H1 (cell line): ENCODE measurements around the gene PPP1R12B. TPM values are rescaled to one million over a fixed set of nuclear protein-coding genes. Genes with fewer than 3 reads are reported as not detected.

Experiments
- CTCF ChIA-PET: fragments of 300-600 bp; sonication (Branson Sonifier 250); formaldehyde crosslinking; loops from one replicate; lab custom pipeline; 2021; ENCODE audit not compliant: partially characterized antibody; lab: Charles Lee
- POLR2A ChIA-PET: fragments of 300-600 bp; sonication (Branson Sonifier 250); formaldehyde crosslinking; loops from one replicate; lab custom pipeline; 2021; ENCODE audit warnings: inconsistent platforms; ENCODE audit not compliant: partially characterized antibody; lab: Charles Lee
- DNase-seq, 2 experiments: peaks; one replicate each; pipeline versions ENCODE4 v3.0.0 to v3.0.0-alpha.2; 2010 to 2022; ENCODE audit warnings: low spot score in 2 of 2, low read depth in 1 of 2, mixed read lengths in 1 of 2
- FAIRE-seq: peaks from 2 replicates; lab custom pipeline; 2011; peaks lifted over from hg19 to GRCh38; lab: Jason Lieb, UNC
- H2AFZ ChIP-seq: 2 replicates; pipeline ENCODE4 v1.8.1; 2012; ENCODE audit warnings: low read length, inconsistent platforms
- H2AK5ac ChIP-seq: 2 replicates; pipeline ENCODE4 v1.6.1; 2013; ENCODE audit warnings: low read depth, low read length
- H2BK120ac ChIP-seq: replicated peaks from 2 replicates; pipeline ENCODE3; 2013; ENCODE audit warnings: low read depth, low read length, inconsistent platforms
- H2BK12ac ChIP-seq: 2 replicates; pipeline ENCODE4 v1.6.1; 2013; ENCODE audit warnings: low read depth, low read length
- H2BK15ac ChIP-seq: 2 replicates; pipeline ENCODE4 v1.6.1; 2013; ENCODE audit warnings: low read length
- H2BK20ac ChIP-seq: 2 replicates; pipeline ENCODE4 v1.6.1; 2013; ENCODE audit warnings: low read length
- H2BK5ac ChIP-seq: 2 replicates; pipeline ENCODE4 v1.6.1; 2013; ENCODE audit warnings: low read depth, low read length
- H3K14ac ChIP-seq: 2 replicates; pipeline ENCODE4 v1.6.1; 2013; ENCODE audit warnings: inconsistent platforms; ENCODE audit not compliant: insufficient read length
- H3K18ac ChIP-seq: 2 replicates; pipeline ENCODE4 v1.6.1; 2013; ENCODE audit warnings: low read length; ENCODE audit errors: extremely low read depth
- H3K23ac ChIP-seq: 2 replicates; pipeline ENCODE4 v1.6.1; 2013; ENCODE audit warnings: inconsistent platforms; ENCODE audit not compliant: insufficient read length
- H3K23me2 ChIP-seq: 2 replicates; pipeline ENCODE4 v1.6.1; 2013; ENCODE audit warnings: low read depth, low read length
- H3K27ac ChIP-seq: 2 replicates; pipeline ENCODE4 v1.6.1; 2011; ENCODE audit warnings: low read depth, low read length, inconsistent platforms
- H3K27me3 ChIP-seq, 4 experiments: replicated peaks in 1 of 4; 1 replicate in 1 of 4; 2 replicates in 3 of 4; pipeline versions ENCODE4 v1.6.1 to v1.8.1; 2011 to 2013; ENCODE audit warnings: low read length in 3 of 4, mild to moderate bottlenecking in 3 of 4, inconsistent platforms in 2 of 4, mixed read lengths in 2 of 4, moderate library complexity in 1 of 4; ENCODE audit not compliant: control insufficient read depth in 3 of 4, insufficient read depth in 3 of 4; ENCODE audit errors: extremely low read depth in 1 of 4
- H3K36me3 ChIP-seq, 4 experiments: 2 replicates each; pipeline versions ENCODE4 v1.6.1 to v1.8.1; 2011 to 2013; ENCODE audit warnings: mild to moderate bottlenecking in 4 of 4, low read length in 3 of 4, moderate library complexity in 2 of 4, control low read depth in 1 of 4, inconsistent platforms in 1 of 4; ENCODE audit not compliant: insufficient read depth in 4 of 4, control insufficient read depth in 2 of 4
- H3K4ac ChIP-seq: replicated peaks from 2 replicates; pipeline ENCODE3; 2013; ENCODE audit warnings: low read length, low read depth, mixed read lengths, inconsistent platforms; ENCODE audit not compliant: insufficient read length
- H3K4me1 ChIP-seq, 4 experiments: replicated peaks in 1 of 4; 1 replicate in 1 of 4; 2 replicates in 3 of 4; pipeline versions ENCODE4 v1.6.1 to v1.8.1; 2011 to 2013; ENCODE audit warnings: low read length in 3 of 4, inconsistent platforms in 2 of 4, mixed read lengths in 1 of 4; ENCODE audit not compliant: insufficient read depth in 4 of 4, control insufficient read depth in 3 of 4
- H3K4me2 ChIP-seq, 2 experiments: 2 replicates each; pipeline versions ENCODE4 v1.6.1 to v1.8.1; 2011 to 2013; ENCODE audit warnings: low read depth in 2 of 2, low read length in 2 of 2, control low read depth in 1 of 2, inconsistent platforms in 1 of 2, mild to moderate bottlenecking in 1 of 2; ENCODE audit not compliant: insufficient read depth in 1 of 2
- H3K4me3 ChIP-seq, 4 experiments: fragments of 200-600, 300-600 bp in 1 of 4; sonication (generic), shearing (Covaris generic), sonication (Bioruptor Twin) in 1 of 4; 2 replicates each; pipeline versions ENCODE4 v1.5.1 to v1.8.1; 2011 to 2016; ENCODE audit warnings: low read length in 4 of 4, low read depth in 3 of 4, control low read depth in 2 of 4, inconsistent platforms in 2 of 4, mild to moderate bottlenecking in 2 of 4, mixed read lengths in 1 of 4, moderate library complexity in 1 of 4; ENCODE audit not compliant: insufficient read depth in 2 of 4; ENCODE audit errors: extremely low read depth in 1 of 4
- H3K56ac ChIP-seq: replicated peaks from 2 replicates; pipeline ENCODE3; 2013; ENCODE audit warnings: low read depth, mild to moderate bottlenecking, mixed read lengths, low read length, inconsistent platforms; ENCODE audit not compliant: insufficient read length
- H3K79me1 ChIP-seq: 2 replicates; pipeline ENCODE4 v1.6.1; 2013; ENCODE audit warnings: low read depth, low read length, control low read depth
- H3K79me2 ChIP-seq, 2 experiments: 2 replicates each; pipeline versions ENCODE4 v1.6.1 to v1.8.1; 2012 to 2013; ENCODE audit warnings: low read length in 2 of 2, mild to moderate bottlenecking in 2 of 2, inconsistent platforms in 1 of 2; ENCODE audit not compliant: insufficient read depth in 2 of 2, control insufficient read depth in 1 of 2
- H3K9ac ChIP-seq, 4 experiments: replicated peaks in 1 of 4; 1 replicate in 1 of 4; 2 replicates in 3 of 4; pipeline versions ENCODE4 v1.6.1 to v1.8.1; 2011 to 2013; ENCODE audit warnings: low read depth in 3 of 4, low read length in 3 of 4, control low read depth in 2 of 4, mild to moderate bottlenecking in 2 of 4, moderate library complexity in 2 of 4, inconsistent platforms in 1 of 4; ENCODE audit errors: extremely low read depth in 1 of 4
- H3K9me3 ChIP-seq, 2 experiments: 2 replicates each; pipeline versions ENCODE4 v1.6.1 to v1.8.1; 2012 to 2013; ENCODE audit warnings: mild to moderate bottlenecking in 2 of 2, moderate library complexity in 2 of 2, control low read depth in 1 of 2, inconsistent platforms in 1 of 2, low read depth in 1 of 2, low read length in 1 of 2, mixed read lengths in 1 of 2; ENCODE audit not compliant: insufficient read depth in 2 of 2
- H4K20me1 ChIP-seq, 2 experiments: replicated peaks in 1 of 2; 2 replicates each; pipeline versions ENCODE3 to v1.8.1; 2011 to 2013; ENCODE audit warnings: inconsistent platforms in 2 of 2, low read length in 2 of 2, mild to moderate bottlenecking in 1 of 2; ENCODE audit not compliant: insufficient read depth in 2 of 2, control insufficient read depth in 1 of 2
- H4K5ac ChIP-seq: 2 replicates; pipeline ENCODE4 v1.6.1; 2013; ENCODE audit warnings: low read length, low read depth, mixed read lengths, inconsistent platforms; ENCODE audit not compliant: insufficient read length
- H4K8ac ChIP-seq: 2 replicates; pipeline ENCODE4 v1.8.0; 2013; ENCODE audit warnings: mild to moderate bottlenecking, moderate library complexity, low read length, inconsistent platforms; ENCODE audit not compliant: insufficient read depth; ENCODE audit errors: extremely low read depth
- H4K91ac ChIP-seq: replicated peaks from 2 replicates; pipeline ENCODE3; 2013; ENCODE audit warnings: low read length, mixed read lengths, inconsistent platforms; ENCODE audit not compliant: insufficient read length
- CBX8 ChIP-seq: fragments of 300-800, 300-1000 bp; sonication (generic); IDR thresholded peaks from 2 replicates; pipeline ENCODE4 v1.7.1; 2016; ENCODE audit warnings: low read depth, low read length, borderline replicate concordance
- CEBPB ChIP-seq: IDR thresholded peaks from 2 replicates; pipeline ENCODE4 v1.6.1; 2012; ENCODE audit warnings: low read depth, low read length
- NANOG ChIP-seq: IDR thresholded peaks from 2 replicates; pipeline ENCODE4 v1.6.1; 2011; ENCODE audit warnings: low read length, low read depth, mild to moderate bottlenecking, inconsistent platforms; ENCODE audit not compliant: insufficient read depth, poor library complexity, severe bottlenecking
- POLR2A ChIP-seq, 2 experiments: IDR thresholded peaks; 1 replicate in 1 of 2; 2 replicates in 1 of 2; pipeline ENCODE4 v1.6.1; 2011; ENCODE audit warnings: low read depth in 2 of 2, low read length in 2 of 2, mild to moderate bottlenecking in 2 of 2; ENCODE audit errors: control extremely low read depth in 1 of 2
- RFX5 ChIP-seq: IDR thresholded peaks from 2 replicates; pipeline ENCODE4 v1.6.1; 2011; ENCODE audit warnings: low read depth, low read length, improper control_type of control experiment, borderline replicate concordance
- SP1 ChIP-seq: IDR thresholded peaks from 2 replicates; pipeline ENCODE4 v1.6.1; 2011; ENCODE audit warnings: low read depth, low read length
- WGBS, 2 experiments: shearing (Covaris generic) in 1 of 2; methylation state at CpG; one replicate each; pipeline versions ENCODE4 v1.1.6 to v1.1.7; 2013 to 2015; ENCODE audit warnings: low lambda C conversion rate in 2 of 2, mixed read lengths in 2 of 2, inconsistent platforms in 1 of 2, low coverage in 1 of 2, missing lambda C conversion rate in 1 of 2; ENCODE audit not compliant: insufficient replicate concordance in 2 of 2, insufficient coverage in 1 of 2, insufficient read length in 1 of 2; ENCODE audit errors: extremely low coverage in 1 of 2, missing lambda C conversion rate in 1 of 2; 5-methylcytosine and 5-hydroxymethylcytosine counted together
- polyA plus RNA-seq, 7 experiments: library from polyadenylated mRNA; depleted of rRNA in 3 of 7; stranded (reverse) in 5 of 7; unstranded in 2 of 7; fragments of >200 nt in 5 of 7; fragments of 200-250 nt in 2 of 7; gene quantifications; 1 replicate in 5 of 7; 2 replicates in 1 of 7; 4 replicates in 1 of 7; pipeline versions ENCODE4 v1.2.1 to v1.2.3, GENCODE V29; 2011 to 2013; ENCODE audit warnings: missing spikeins in 2 of 7, mixed read lengths in 2 of 7
- total RNA-seq: library from RNA; stranded (reverse); fragmentation: NEBNext Ultra II Directional; extraction: Animal tissue kit (Norgen Biotek cat#: 25700); gene quantifications from 2 replicates; pipeline ENCODE4 v1.2.1, GENCODE V29; 2021
- TF ChIP-seq, protein P1 (sequence below): IDR thresholded peaks from 2 replicates; pipeline ENCODE4 v1.6.1; 2012; ENCODE audit warnings: inconsistent platforms

The PPP1R12B gene
- total and polyA plus RNA-seq, 2 of the 8 experiments (the other 6 are each of a cell fraction or from before 2014, with no cell fraction given), result 7.9 to 18.7 TPM

DNA sequence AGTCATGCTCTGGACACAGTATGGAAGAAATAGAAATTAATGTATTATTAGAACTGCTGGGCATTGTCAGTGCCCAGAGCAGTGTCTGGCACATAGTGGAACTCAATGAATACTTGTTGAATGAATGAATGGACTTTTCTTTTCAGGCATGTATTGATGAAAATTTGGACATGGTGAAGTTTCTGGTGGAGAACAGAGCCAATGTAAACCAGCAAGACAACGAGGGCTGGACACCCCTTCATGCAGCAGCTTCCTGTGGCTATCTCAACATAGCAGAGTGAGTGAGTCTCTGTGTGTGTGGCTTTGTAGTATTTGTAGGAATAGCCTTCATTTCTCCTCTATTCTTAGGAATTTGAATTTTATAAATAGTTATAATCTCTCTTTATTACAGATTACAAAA, 68.1 kb downstream of the PPP1R12B start:
- Histone ChIP-seq H4K91ac (no peak overlapping the region), H3K79me1 (no peaks in the 10 kb centered on the region), H3K9me3 (no peaks in the 10 kb centered on the region), H3K27me3 (no peaks in the 10 kb centered on the region), H3K4me3 (no peak overlapping the region), H4K5ac (no peak overlapping the region), H2BK20ac (no peak overlapping the region), H4K20me1 (no peaks in the 10 kb centered on the region), H3K36me3 (no peaks in the 10 kb centered on the region), H4K8ac (no peak overlapping the region), H3K4ac (no peak overlapping the region), H2AFZ (no peak overlapping the region), H2BK12ac (no peak overlapping the region), H3K4me2 (no peak overlapping the region), H3K23ac (no peak overlapping the region), H3K79me2 (no peaks in the 10 kb centered on the region), H3K9ac (no peak overlapping the region), H2AK5ac (no peak overlapping the region), H3K23me2 (no peaks in the 10 kb centered on the region), H3K27ac (no peak overlapping the region), H2BK120ac (no peak overlapping the region), H3K14ac (no peak overlapping the region), H3K18ac (no peak overlapping the region), H3K56ac (no peak overlapping the region), H2BK15ac (no peak overlapping the region), H3K4me1 (peaks cover 0 to 3% (median 0%) of the 10 kb centered on the region in 4 experiments; a peak in 2 of 7 replicates), H2BK5ac (no peak overlapping the region)
- WGBS, 2 experiments, result 89% methylated on average over 1 of the region's 1 CpG; no CpG with 5 or more reads in 1 of the 2 experiments
- ChIA-PET POLR2A (no interaction called here), CTCF (interaction anchor here (1.4 kb wide), 1 partner anchor 74 kb away, joined by 4 read pairs; no protein-coding TSS in a partner anchor)
- no peak for DNase-seq
- no peak for FAIRE-seq
- TF ChIP-seq CBX8 (no peak), CEBPB (no peak), POLR2A (IDR thresholded peaks at IDR 0.05; ENCODE audit: control extremely low read depth in 1 of 2, low read depth in 2 of 2, low read length in 2 of 2) (no peak), NANOG (no peak), RFX5 (no peak), SP1 (no peak)
- TF ChIP-seq, protein P1, sequence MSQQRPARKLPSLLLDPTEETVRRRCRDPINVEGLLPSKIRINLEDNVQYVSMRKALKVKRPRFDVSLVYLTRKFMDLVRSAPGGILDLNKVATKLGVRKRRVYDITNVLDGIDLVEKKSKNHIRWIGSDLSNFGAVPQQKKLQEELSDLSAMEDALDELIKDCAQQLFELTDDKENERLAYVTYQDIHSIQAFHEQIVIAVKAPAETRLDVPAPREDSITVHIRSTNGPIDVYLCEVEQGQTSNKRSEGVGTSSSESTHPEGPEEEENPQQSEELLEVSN, result no peak
